MM.1S (cell line): ENCODE data around the gene RHOBTB1.

ENCODE experiments used
- EZH2phosphoT487 ChIP-seq: fragments of 300-600 bp; sonication (generic); IDR thresholded peaks from 2 replicates; pipeline ENCODE4 v1.6.1; 2018; ENCODE audit warnings: antibody characterized with exemption, low read length
- TF ChIP-seq, protein P1 (sequence below): fragments of 300-600 bp; sonication (generic); IDR thresholded peaks from 2 replicates; pipeline ENCODE4 v1.5.1; 2016; ENCODE audit warnings: antibody characterized with exemption, low read length, mixed read lengths

DNA sequence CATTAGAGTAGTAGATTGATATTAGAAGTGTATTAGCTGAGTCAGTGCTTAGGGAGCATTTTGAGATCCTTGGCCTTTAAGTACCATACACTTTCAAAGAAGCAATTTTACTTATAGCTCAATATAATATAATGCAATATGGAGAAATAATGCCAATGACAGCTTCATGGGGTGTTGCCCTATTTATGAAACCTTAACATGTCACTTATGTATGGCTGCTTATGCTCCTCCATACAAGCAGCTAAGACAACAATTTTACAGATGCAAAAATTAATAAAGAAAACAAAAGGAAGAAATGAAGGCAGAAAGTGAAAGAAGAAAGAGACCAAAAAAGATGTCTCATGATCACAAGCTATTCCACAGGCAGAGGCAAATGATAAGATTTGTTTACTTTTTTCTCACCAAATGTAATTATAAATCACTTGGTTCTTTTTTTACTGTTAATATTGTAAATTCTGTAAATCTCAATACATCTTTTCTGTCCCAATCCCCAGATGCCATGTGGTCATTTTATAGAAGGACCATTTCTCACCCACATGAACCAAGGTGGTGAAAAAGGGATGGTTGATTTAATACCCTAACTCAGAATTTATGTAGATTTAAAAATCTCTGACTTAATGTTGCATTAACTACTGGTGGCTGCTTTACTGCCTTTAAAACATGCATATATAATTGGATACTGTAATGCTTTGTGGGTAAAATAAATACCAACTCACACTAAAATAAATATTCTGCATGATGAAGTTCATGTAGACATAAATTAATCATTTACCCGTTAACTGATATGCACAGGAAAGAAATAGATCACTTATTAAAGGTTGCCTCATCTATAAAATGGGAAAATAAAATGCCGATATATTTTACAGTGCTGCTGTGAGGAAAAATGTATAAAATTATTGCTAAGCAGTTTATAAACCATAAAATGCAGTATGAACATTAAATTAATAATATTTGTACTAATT lies 33.5 kb upstream of the RHOBTB1 start:
- TF ChIP-seq, protein P1, sequence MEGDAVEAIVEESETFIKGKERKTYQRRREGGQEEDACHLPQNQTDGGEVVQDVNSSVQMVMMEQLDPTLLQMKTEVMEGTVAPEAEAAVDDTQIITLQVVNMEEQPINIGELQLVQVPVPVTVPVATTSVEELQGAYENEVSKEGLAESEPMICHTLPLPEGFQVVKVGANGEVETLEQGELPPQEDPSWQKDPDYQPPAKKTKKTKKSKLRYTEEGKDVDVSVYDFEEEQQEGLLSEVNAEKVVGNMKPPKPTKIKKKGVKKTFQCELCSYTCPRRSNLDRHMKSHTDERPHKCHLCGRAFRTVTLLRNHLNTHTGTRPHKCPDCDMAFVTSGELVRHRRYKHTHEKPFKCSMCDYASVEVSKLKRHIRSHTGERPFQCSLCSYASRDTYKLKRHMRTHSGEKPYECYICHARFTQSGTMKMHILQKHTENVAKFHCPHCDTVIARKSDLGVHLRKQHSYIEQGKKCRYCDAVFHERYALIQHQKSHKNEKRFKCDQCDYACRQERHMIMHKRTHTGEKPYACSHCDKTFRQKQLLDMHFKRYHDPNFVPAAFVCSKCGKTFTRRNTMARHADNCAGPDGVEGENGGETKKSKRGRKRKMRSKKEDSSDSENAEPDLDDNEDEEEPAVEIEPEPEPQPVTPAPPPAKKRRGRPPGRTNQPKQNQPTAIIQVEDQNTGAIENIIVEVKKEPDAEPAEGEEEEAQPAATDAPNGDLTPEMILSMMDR, result no peak
- no peak for TF ChIP-seq EZH2phosphoT487
